Endometrial microvascular endothelial cells (primary cell): ENCODE data around the gene KHDRBS1. TPM values are rescaled to one million over a fixed set of nuclear protein-coding genes. Genes with fewer than 3 reads are reported as not detected.

ENCODE experiments used
- total RNA-seq: library from RNA; depleted of rRNA; stranded (reverse); fragments of >200 nt; gene quantifications from one replicate; pipeline ENCODE4 v1.2.3, GENCODE V29; 2015; ENCODE audit errors: inconsistent ontology term

The KHDRBS1 gene
- total RNA-seq, 1 donor from 2014 or later = 106 TPM

Other genes starting within 250 kb of the KHDRBS1 start
- gene ADGRB2, start 249.5 kb upstream of the KHDRBS1 start, total RNA-seq = 0.19 TPM
- gene SPOCD1, start 197.8 kb upstream of the KHDRBS1 start, total RNA-seq = 74.4 TPM
- gene PTP4A2, start 75.5 kb upstream of the KHDRBS1 start, total RNA-seq = 293 TPM
- 19.7 TPM for gene TMEM39B, start 59.1 kb downstream of the KHDRBS1 start, total RNA-seq
- gene KPNA6, start 94.2 kb downstream of the KHDRBS1 start, total RNA-seq = 52.8 TPM
- gene TXLNA, start 165.8 kb downstream of the KHDRBS1 start, total RNA-seq = 69.8 TPM
- gene CCDC28B, start 186.7 kb downstream of the KHDRBS1 start, total RNA-seq = 6.9 TPM
- gene IQCC, start 191.8 kb downstream of the KHDRBS1 start, total RNA-seq = 1.2 TPM
- gene DCDC2B, start 195.2 kb downstream of the KHDRBS1 start, total RNA-seq = not detected
- 16.3 TPM for gene TMEM234, start 208.5 kb downstream of the KHDRBS1 start, total RNA-seq
- gene EIF3I, start 208.5 kb downstream of the KHDRBS1 start, total RNA-seq = 474 TPM
- 9.3 TPM for gene FAM167B, start 233.4 kb downstream of the KHDRBS1 start, total RNA-seq
- gene LCK, start 237.4 kb downstream of the KHDRBS1 start, total RNA-seq = not detected